GM18951 (cell line): Measurements from ENCODE around the gene WDR82.
A peak's percentile ranks its signal among the peaks of the same experiment; 100 is the strongest.

Source experiments
- POLR2A ChIP-seq: IDR thresholded peaks from 4 replicates; pipeline ENCODE4 v1.6.1; 2011; ENCODE audit warnings: mild to moderate bottlenecking; ENCODE audit not compliant: insufficient read length, insufficient read depth; ENCODE audit errors: extremely low read depth
- in situ Hi-C: fragments of 300-500 bp; cut with MboI; formaldehyde crosslinking; loops from one replicate; pipeline ENCODE4 v1.12.0; 2022; ENCODE audit warnings: low sequenced_read_pairs, mixed read lengths, inconsistent platforms; ENCODE audit not compliant: unreplicated experiment

Gene WDR82

DNA sequence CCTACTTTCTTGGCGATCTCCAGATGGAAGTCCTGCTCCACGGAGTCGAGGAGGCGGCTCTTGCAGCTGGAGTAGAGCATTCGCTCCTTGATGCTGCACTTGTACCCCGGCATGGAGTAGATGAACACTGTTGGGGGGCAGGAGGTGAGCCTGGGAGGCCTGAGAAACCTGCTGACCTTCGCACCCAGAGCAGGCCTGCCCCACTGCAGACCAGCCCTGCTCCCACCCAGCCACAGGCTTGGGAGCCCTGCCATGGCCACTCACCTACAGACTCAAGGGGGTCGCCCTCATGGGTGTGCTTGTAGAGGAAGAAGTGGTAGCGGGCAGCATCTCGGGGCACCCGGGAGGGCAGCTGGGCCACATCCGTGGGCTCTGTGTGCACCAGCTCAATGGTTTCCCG lies 48.8 kb downstream of the WDR82 start:
- no peak for TF ChIP-seq POLR2A
- in situ Hi-C loops = loop anchor here (10.0 kb wide), 1 partner anchor 115 kb away; no protein-coding TSS in a partner anchor

- in situ Hi-C loops = loop anchor here (10.0 kb wide), 1 partner anchor 116 kb away; no protein-coding TSS in a partner anchor
- TF ChIP-seq POLR2A = no peak
Measured at GRCh38 chr3:52228751-52229291, 49.6 kb downstream of the WDR82 start.

GRCh38 chr3:52228266-52228665 lies 50.2 kb downstream of the WDR82 start:
- TF ChIP-seq POLR2A = no peak
- in situ Hi-C loops = loop anchor here (10.0 kb wide), 1 partner anchor 117 kb away; no protein-coding TSS in a partner anchor

- in situ Hi-C loops = loop anchor here (10.0 kb wide), 1 partner anchor 117 kb away; no protein-coding TSS in a partner anchor
Measured at GRCh38 chr3:52227766-52228165, 50.7 kb downstream of the WDR82 start.

DNA sequence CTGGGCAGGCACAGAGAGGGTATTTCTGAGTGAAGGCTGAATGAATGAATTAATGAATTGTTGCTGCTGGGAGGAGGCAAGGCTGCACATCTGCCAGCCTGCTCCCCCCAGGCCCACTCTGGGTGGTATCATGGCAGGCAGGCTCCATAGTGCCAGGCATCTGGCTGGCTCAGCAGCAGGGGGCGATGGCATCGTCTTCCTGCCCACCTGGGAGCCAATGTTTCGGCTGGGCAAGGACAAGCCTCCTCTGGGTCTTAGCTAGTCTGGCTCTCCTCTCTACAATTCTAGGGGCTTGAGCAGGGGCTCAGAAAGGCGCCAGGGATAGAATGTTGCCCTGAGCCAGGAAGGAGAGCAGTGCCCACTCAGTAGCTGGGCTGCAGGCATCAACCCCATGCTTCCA lies 51.3 kb downstream of the WDR82 start:
- no peak for TF ChIP-seq POLR2A
- in situ Hi-C loops = loop anchor here (10.0 kb wide), 1 partner anchor 118 kb away; no protein-coding TSS in a partner anchor

More at GRCh38 chr3:52227766-52228165, 50.7 kb downstream of the WDR82 start:
- no peak for TF ChIP-seq POLR2A

DNA sequence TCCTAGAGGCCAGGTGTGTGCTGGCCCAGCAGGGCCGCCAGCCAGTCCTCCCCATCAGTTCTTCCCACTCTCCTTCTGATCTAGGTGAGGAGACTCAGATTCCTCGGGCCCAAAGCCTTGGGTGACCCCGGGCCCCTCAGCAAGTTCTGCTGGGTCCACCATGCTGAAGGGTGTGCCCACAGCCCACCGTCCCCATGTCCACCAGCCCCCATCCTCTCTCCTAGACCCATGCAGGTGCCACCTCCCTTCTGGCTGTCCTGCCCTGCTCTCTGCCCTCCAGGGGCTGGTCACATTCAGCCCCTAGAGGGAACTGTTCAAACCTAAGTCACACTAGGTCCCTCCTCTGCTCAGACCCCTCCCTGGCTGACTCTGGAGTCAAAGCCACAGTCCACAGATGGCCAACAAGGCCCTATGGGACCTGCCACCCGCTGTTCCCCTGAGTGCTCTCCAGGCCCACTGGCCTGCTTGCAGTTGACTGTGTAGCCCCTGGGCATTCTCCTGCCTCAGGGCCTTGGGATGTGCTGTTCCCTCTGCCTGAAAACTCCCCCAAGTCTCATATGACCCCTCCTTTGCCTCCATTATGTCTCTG lies 52.1 kb downstream of the WDR82 start:
- no peak for TF ChIP-seq POLR2A
- in situ Hi-C loops = loop anchor here (10.0 kb wide), 1 partner anchor 118 kb away; no protein-coding TSS in a partner anchor

- TF ChIP-seq POLR2A = peak; percentile 83
- in situ Hi-C loops = loop anchor here (10.0 kb wide), 1 partner anchor 119 kb away; no protein-coding TSS in a partner anchor
Measured at GRCh38 chr3:52225452-52226228, 52.8 kb downstream of the WDR82 start, which contains the start of gene TLR9. Gene TLR9, minus strand, starts transcription at chr3:52225645. Its CDS starts 116 bp downstream, at chr3:52225529.

GRCh38 chr3:52223449-52224408 lies 54.7 kb downstream of the WDR82 start:
- in situ Hi-C loops = loop anchor here (10.0 kb wide), 1 partner anchor 121 kb away; no protein-coding TSS in a partner anchor

GRCh38 chr3:52222319-52223221 lies 55.9 kb downstream of the WDR82 start:
- in situ Hi-C loops = loop anchor here (10.0 kb wide), 1 partner anchor 122 kb away; no protein-coding TSS in a partner anchor

More at GRCh38 chr3:52223449-52224408, 54.7 kb downstream of the WDR82 start:
- no peak for TF ChIP-seq POLR2A

DNA sequence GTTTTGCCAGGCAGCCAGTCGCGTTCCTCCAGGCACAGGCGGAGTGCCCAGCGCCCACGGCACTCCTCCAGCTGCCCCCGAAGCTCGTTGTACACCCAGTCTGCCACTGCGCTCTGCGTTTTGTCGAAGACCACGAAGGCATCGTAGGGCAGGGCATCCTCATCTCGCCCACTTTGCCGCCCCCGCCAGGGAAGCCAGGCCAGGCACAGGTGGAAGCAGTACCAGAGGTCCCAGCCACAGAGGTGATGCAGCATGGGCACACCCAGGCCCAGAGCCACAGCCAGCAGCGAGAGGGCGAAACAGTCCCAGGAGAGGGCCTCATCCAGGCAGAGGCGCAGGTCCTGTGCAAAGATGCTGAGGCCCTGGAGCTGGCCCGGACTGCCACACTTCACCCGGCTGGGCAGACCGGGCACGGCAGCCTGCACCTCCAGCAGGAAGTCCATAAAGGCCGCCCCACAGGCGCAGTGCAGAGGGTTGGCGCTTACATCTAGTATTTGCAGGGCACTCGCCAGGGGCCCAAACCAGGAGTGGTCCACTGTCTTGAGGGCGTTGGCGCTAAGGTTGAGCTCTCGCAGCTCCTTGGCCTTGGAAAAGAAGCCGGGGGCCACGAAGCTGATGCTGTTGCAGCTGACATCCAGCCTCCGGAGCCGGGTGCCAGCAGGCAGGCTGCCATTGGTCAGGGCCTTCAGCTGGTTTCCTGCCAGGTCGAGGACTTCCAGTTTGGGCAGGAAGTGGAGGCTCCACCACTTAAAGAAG lies 56.7 kb downstream of the WDR82 start:
- in situ Hi-C loops = loop anchor here (10.0 kb wide), 1 partner anchor 123 kb away; no protein-coding TSS in a partner anchor

More at GRCh38 chr3:52222319-52223221, 55.9 kb downstream of the WDR82 start:
- no peak for TF ChIP-seq POLR2A

More for the DNA sequence above, 56.7 kb downstream of the WDR82 start:
- TF ChIP-seq POLR2A = no peak
